ENCODE results near the gene RHBDF2.

Gene RHBDF2

DNA sequence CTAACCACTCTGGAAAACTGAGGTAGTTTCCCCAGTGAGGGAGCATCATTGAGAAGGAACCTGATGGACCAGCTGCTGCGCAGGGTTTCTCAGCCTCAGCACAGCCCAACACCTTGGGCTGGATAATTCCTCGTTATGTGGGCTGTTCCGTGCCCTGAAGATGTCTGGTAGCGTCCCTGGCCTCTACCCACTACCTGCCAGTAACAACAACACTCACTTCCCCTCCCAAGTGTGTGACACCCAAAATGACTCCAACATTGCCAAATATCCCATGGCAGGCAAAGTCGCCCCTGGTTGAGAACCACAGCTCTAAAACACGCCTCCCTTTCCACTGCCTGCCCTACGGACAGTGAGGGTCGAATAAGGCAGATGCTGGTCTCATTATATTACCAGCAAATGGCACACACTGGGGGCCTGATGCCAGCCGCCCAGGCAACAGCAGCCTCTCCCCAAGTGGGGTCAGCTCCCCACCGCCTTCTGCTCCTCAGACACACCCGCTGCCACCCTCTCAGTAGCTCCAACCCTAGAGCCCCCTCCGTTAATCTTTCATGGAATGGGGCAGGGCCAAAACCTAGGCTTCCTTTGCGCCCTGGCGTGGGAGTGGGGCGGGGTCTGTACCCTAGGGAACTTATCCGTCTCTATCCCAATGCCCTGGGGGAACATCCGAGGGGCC is 1.0 kb downstream of the RHBDF2 start:
- no peak for DNase-seq

DNA sequence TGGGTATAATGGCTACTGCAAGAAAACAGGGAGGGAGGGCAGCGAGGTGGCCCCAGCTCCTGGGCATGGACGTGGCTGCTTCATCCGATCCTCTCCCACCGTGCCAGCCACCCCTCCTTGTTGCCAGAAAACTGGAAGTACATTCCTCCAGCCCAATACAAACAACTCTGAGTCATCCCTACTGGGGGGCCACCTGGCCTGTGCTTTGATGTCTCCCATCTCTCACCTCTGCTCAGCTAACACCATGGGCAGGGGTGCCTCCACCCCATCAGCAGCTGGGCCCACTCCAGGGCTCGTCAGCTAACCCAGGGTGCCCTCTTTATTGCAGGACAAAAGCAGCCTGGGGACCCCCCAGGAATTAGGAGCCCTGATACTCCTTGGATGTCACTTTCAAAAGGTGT is 2.0 kb downstream of the RHBDF2 start:
- no peak for DNase-seq

DNA sequence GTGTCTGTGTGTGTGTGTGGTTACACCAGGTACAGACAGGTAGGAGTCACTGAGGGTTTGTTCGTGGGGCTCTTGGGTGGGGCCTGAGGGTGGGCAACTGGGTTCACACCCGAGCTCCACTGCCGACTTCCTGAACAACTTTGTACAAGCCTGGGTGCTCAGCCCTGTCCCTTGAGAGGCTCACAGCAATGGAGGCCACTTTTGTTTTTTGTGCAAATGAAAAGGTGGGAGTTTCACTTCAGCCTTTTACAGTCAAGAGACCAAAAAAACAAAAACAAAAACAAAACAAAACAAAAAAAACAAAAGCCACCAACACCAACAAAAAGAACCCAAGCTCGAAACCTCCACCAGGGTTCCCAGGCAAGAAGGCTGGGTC is 2.4 kb downstream of the RHBDF2 start:
- DNase-seq, result no peak

DNA sequence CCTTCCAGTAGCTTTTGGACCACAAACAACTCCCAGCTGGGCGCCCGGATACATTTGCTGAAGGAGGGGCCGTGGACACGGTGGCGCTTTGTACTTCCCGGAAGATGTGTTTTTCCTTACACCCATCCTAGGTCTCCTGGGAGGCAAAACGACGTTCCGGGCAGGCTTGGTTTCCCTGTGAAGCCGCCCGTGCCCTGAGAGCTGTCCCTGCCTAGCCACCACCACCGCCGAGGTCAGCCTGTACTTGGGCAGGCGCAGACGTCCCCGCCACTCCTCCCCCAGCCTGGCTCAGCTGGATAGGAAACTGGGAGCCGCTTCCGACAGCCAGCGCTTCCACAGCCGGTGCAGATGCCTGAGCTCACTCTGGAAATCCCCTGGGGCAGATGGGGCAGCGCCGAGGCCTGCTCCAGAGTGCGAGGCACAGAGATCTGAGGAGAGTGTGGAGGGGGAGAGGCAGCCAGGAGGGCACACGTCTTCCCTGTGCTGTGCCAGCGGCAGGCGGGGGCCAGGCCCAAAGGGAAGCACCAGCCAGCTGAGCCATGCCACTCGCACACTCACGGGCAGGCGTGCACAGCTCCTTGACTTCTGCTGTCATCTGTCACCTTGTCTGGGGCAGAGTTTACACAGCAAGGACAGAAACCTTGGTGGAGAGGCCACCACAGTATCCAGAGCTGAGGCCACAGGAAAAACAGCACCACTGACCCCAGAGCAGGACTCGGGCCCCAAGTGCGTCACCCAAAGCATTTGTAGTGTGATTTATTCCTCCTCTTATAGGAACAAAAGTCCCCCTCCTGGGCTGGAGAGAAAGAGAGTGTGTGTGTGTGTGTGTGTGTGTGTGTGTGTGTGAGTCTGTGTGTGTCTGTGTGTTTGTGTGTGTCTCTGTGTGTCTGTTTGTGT is 3.0 kb downstream of the RHBDF2 start:
- peak; percentile 29 for DNase-seq

DNA sequence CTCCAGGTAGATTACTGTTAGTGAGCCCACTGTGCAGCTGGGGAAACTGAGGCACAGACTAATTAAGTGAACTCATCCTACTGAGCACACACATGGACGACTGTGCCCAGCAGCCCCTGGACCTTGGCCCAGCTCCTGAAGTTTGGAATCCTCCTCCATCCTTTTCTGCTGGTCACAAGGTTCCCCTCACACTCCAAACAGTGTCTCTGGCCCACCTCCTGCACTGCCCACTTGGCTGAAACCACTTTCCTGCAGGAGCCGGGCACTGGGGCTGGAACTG is 3.6 kb downstream of the RHBDF2 start:
- DNase-seq, result no peak

DNA sequence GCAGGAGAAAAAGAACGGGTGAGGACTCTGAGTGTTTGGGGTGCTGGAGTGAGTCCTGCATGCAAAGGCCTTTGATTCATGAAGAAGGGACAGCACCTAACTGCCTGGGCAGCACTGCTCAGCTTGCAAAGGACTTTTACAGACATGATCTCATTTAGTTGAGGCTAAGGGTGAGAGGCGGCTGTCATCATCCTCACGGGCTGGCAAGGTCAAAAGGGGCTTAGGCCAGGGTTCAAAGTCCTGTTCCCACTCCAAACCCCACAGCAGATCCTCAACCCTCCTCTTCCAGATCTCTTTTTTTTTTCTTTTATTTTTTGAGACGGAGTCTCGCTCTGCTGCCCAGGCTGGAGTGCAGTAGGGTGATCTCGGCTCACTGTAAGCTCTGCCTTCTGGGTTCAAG is 4.8 kb downstream of the RHBDF2 start:
- DNase-seq, result no peak

DNA sequence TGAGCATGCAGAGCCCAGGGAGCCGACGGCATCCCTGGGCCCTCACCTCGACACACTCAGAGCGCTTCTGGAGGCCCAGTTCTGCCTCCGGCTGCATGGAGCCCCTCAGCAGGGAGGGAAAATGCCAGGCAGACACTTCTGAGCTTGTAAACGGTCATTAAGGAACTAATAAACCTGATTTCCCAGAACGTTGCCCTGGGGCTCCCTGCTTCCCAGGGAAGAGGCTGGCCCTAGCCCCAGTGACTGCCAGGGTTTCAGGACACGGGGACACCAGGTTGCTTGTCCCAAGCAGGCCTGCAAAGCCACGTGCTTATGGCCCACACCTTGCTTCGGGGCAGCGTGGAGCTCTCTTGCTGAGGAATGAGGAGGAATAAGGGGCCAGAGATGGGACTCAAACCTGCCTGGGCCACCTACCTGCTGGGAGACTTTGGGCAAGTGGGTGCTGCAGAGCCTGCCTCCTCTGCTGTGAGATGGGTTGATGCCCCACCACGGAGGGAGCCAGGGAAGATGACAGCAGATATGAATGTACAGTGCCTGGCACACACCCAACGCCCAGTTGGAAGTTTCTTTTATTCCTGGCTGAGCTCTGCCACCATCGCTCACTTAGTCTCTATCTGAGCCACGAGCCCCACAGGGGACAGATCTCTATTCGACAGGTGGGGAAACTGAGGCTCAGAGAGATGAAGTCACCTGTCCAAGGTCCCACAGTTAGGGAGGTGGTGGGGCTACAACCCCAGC is 5.4 kb downstream of the RHBDF2 start:
- no peak for DNase-seq

DNA sequence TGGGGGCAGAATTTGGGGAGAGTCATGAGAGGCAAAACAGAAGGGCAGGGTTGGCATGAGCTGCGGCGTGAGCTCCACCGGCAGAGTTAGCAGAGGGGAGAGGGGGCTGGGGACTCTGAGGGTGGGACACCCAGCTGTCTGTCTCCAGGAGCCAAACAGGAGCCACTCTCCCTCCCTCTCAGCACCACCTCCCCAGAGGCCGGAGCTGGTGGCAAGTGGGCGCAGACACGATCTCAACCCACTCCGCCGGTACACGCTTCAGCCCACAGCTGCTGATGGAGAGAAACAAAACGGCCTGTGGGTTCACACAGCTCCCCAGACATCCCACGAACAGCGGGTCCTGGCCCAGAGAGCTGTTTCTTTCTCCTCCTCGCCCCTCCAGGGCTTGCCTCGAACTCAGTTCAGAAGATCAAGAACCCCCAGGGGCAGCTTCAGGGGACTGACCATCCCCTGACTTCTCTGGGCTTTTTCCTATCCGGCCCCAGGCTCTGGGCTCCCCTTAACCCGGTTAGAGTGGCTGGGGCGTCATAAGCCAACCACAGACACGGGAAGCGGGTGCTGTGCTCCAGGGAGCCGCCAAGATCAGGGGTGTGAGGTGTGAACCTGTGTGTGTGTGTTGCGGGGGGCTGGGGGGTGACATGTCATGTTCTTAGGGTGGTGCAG is 7.6 kb downstream of the RHBDF2 start:
- DNase-seq, result peak; percentile 26

DNA sequence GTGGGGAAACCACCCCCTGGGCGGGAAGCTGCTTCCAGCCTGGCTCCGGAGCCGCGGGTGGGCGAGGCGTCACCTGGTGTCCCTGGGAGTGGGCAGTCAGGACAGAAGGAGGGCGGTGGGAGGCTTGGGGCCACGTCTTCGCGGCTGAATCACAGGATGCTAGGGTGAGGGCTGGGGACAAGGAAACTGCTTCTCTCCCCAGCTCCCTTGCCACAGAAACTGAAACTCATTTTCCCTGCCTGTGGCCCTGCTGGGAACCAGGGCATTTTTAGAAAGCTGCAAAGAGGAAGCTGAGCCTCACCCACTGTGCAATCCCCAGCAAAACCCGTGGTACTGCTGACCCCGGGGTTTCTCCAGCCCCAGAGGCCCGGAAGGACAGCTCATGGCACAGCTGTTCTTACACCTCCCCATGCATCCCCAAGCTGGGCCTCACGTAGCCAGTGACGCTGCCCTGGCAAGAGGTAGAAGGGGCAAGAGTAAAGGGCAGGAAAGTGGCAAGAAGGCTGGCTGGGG is 8.2 kb downstream of the RHBDF2 start:
- peak; percentile 23 for DNase-seq

DNA sequence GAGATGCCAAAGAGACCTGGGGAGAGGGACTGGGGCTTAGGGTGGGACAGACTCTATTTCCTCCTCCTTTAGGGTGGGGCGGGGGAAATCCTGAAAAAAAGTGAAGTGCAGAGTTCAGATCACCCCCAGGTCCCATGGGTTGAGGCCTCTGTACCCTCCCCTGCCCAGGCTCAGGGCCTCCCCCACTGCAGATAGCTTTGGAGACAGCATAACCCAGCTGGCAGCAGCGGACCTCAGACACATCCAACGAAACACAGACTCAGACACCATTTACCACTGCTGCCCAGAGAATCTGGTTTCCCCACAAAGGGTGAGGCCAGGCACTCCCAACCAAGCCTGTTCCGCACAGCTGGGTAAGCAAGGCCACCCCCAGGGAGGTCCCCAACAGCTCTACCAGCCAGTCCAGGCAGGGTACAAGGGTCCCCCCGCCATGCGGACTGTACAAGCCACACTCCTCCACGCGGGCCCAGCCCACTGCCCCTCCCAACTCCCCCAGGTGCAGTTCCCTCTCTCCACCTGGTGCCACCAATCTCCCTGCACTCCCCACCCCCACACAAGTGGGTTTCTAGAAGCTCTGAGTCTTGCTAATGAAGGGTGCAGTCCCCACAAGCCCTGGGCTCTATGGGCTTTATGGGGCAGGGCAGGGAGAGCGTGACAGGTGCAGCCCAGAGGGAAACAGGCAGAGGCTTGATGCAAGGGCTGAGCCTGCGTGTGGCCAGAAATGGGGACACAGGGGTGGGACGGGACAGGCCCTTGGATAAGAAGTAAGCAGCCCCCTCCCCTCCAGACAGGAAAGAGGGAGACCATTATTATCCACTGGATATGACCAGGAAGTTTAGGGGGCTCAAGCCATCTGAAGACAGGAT is 8.9 kb downstream of the RHBDF2 start:
- DNase-seq, result no peak

DNA sequence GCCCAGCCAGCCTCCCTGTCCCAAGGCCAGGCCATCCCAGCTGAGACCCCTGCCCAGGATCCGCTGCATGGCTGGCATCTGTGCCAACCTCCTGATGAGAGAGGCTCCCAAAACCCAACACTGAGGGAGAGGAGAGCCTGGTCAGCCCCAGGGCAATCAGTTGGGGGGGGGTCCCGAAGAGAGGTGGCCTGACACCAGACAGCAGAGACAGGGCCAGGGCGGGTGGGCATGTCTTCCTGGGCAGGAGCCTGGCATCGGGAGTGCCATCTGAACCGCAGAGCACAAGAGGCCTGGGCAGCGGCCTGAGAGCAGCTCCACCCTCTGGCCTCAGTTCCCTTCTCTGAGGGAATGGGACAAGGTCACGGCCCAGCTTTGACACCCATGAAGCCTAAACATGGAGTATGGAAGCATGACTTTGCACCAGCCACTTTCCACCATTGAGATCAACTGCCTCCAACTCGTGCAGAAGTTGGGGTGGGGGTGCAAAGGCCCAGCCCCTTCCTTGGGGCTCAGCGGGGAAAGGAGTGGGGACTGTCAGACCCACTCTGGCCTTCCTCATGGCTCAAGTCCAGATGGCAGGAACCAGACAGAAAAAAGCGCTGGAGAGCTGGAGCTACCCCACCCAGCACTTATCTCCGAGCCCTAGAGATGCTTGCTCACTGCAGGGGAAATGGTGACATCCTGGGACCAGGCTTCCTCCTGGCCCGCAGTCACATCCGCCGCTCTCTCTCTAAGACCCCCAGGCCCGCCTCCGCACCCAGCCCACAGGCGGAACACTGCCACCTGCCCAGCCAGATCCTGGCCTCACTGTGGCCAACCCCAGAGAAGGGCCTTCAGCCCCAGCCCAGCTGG is 9.7 kb downstream of the RHBDF2 start:
- no peak for DNase-seq

DNA sequence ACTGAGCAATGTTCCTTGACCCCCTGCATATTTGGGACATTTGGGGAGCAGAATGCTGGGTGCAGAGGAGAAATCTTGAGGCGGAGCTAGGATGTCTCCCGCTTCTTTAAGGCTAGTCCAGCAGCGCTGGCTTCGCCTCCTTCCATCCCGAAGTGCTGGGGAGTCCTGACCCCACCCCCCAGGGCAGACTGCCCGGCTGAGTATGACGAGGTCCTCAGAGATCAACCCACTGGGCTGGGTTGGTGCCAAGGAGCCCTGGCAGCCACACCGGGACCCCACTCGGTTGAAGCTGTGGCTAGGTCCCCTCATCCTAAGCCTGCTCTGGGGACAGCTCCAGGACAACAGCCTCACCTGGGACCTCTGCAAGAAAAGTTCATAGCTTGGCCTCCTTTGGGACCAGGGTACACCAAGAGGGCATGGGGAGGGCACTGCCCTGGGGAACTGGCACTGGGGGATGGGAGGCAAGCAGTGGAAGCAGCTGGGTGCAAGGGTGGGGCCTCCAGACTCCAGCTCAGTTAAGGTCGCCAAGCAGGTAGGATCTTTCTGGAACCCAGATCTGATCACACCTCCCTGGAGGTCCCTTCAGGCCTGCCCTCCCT is 11.0 kb downstream of the RHBDF2 start:
- DNase-seq, result no peak

DNA sequence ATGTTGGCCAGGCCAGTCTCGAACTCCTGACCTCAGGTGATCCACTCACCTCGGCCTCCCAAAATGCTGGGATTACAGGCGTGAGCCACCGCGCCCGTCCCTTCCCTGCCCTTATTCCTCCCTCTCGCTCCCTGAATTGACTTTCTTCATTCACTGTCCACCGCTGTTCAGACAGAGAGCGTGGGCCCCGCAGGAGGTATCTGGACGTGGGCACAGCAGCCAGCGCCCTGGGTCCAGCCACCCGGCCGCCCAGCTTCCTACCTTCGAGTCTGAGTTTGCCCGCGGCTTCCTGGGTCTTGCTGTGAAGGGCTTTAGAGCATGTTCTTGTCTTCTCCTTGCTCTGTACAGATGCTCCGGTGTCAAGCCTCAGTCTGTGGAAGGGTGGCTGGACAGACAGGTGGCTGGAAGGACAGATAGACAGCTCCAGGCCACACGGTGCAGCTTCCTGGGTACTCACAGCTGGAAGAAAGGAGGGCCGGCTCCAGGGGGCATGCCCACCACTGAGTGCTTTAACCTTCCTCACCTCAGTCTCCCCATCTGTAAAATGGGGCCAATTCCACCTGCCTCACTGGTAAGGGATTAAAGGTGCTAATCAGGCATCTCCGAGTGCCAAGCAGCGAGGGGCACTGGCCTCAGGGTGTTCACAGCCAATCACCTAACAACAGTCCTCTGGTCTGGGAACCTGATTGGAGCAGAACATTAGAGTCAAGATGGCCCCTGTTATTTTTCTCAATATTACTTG is 13.6 kb downstream of the RHBDF2 start:
- no peak for DNase-seq

DNA sequence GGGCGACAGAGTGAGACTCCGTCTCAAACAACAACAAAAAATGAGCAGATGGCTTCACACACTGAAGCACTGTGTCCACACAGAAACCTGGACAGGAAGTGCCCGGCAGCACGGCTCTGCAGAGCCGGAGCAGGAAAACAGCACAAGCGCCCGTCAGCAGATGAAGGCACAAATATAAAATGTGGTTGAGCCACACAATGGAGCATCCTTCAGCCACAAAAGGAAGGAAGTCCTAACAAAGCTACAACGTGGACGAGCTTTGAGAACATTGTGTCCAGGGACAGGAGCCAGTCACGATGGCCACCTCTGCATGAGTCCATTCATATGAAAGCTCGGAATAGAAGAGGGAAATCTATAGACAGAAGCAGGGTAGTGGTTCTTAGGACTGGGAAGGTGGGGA is 15.7 kb downstream of the RHBDF2 start:
- no peak for DNase-seq

DNA sequence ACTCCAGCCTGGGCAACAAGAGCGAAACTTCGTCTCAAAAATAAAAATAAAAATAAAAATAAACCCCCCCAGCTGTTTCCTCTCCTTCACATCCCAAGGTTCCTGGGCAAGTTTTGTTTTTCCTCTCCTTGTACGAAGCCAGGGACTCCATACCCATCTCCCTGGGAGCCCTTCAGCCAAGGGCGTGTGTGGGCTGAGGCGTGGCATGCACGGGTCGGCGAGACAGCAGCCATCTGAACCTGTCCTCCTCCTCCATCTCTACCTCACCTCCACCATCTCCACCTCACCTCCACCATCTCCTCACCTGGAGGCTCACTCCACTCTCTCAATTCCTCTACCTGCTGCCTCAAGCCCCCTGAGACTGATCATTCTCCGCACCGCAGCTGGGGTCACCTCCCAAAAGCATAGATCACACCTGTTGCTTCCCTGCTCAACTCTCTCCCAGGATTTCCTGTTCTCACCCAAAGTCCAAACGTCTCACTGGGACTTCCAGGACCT is 16.9 kb downstream of the RHBDF2 start:
- no peak for DNase-seq

DNA sequence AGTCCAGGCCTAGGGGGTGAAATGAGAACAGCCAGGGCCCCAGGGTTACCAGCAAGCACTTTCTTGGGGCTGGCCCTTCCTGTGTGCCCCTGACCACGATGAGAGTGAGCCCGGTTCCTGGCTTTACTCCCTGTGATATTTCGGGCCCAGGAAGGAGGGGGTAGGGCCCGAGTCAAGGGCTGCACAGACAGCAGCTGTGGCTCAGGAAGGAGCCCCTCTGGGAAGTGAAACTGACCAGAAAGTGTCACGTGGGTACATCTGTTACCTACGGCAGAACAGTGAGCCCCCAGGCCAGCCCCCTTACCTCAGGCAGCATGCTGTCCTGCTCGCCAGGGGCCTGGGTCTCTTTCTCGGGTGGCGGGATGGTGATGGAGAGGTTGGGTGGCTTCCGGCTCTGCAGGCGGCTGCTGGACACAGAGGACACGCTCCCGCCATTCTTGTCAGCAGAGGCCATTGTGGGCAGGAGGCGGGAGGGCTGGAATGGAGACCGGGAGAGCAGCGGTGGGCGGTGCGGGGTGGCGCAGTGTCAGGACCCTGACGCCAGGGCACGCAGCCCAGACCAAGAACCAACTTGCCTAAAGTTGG is 20.1 kb downstream of the RHBDF2 start:
- no peak for DNase-seq

DNA sequence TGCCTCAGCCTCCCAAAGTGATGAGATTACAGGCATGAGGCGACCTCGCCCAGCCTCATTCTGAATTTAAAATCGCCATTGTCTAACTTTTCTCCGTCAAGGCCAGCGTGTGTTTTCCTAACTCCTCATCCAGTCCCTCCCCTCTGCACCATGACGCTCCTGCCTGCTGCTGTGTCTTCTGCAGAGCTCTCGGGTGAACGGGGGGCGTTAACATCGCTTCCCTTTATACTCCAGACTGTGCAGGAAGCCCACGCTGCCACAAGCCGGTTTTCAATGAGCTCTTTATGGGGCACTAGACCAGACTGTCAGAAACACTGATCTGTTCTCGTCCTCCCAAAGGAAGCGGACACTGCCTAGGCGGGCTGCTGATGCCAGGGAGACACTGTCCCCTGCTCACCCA is 20.6 kb downstream of the RHBDF2 start:
- DNase-seq, result no peak

DNA sequence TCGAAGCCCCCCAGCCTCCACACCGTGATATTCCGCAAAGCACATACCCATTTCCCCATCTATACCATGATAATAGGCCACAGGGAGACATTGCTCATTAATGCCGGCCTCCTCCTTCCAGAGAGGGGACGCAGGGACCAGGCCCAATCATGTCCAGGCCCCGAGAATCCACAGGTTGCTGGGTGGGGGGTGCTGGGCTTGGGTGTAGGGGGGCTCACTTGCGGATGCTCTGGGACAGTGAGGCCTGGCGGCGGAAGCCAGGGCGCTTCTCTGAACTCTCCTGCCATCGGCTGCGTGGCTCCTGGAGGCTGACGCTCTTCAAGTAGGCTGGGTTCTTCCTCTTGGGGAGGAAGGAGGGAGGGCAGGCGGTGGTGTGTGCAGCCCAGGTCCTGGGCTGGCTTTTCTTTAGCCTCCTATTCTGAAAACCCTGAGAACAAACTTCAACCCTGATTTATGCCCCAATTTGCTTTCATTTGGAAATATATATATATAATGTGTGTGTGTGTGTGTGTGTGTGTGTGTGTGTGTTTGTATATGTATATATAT is 21.6 kb downstream of the RHBDF2 start:
- DNase-seq, result no peak

Measured in activated gamma-delta T cell (primary cell).